Measurements from ENCODE around the gene ZNF560. TPM values are rescaled to one million over a fixed set of nuclear protein-coding genes. Genes with fewer than 3 reads are reported as not detected.

The ZNF560 gene
- 0.16 and 0.19 TPM in 2 replicates for total RNA-seq

DNA sequence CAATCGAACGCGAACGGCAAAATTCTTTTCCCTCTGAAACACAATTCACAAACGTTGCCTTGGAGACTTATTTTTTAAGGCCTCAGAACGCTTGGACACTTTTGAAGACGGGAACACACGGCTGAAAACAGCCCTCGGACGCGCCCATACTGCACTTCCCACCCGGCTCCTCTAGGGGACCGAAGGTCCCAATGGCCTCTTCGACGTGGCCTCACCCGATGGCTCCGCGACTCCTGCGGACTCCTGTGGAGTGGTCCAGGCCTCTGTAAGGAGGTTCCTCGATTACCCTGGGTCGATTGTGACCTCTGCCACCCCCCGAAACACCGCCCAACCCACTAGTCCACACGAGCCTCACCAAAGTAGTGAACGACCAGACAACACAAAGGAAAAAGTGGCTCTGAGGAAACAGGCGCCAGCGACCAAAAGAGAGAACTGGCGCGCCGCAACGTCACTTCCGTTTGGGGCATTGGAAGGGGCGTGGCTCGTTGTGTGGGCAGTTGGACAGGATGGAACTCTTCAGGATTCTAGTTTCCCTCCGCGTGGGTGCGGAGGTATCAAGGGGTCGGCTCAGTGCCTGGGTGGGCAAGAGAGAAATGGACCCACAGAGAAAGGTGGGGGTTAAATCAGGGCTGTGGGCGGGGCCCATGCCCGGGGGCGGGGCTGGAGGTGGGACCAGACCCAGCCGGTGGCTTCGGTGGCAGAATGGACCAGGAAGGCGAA is at the start of gene ZNF560:
Gene ZNF560 (minus strand): TSS at position 434 of the 720 bp plus-strand sequence. CDS start 23,303 bp downstream, outside the sequence.

DNA sequence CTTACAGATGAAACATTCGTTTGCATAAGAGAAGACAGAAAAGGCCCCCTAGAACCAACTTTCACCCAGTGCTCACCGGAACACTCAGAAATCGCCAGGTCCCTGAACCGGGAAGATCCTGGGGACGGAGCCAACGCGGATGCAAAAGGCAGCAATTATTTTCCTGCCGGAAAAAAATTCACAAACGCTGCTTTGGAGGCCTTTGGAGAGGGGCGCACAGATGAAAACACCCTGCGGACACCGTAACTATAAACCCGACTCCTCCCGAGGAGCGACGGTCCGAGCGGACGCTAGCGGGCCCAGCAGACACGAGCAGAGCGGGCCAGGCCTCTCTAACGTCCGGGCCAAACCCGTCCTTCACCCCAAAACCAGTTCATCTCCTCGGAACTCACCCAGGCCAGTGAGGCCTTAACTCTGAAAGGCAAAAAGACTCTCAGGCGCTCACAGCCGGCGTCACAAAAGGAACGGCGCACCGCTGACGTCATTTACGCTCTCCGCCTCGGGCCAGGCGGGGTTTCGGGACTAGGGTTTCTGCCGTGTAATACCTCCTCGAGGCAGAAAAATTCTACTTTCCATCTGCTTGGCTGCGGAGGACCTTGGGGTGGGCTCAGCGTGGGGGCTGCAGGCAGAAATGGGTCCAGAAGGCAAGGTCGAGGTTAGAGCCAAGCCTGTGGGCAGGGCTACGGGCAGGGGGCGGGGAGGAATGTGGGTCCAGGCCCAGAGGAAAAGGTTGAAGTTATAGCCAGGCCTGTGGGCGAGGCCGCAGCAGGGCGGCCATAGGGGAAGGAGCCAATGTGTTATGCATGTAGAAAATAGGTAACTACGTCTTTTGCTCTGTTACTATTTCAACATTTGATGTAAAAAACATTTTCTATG is 40.0 kb upstream of the ZNF560 start, which contains the start of gene ZNF426:
Gene ZNF426 (minus strand): TSS at position 463 of the 876 bp plus-strand sequence. CDS start 2,413 bp downstream, outside the sequence.

DNA sequence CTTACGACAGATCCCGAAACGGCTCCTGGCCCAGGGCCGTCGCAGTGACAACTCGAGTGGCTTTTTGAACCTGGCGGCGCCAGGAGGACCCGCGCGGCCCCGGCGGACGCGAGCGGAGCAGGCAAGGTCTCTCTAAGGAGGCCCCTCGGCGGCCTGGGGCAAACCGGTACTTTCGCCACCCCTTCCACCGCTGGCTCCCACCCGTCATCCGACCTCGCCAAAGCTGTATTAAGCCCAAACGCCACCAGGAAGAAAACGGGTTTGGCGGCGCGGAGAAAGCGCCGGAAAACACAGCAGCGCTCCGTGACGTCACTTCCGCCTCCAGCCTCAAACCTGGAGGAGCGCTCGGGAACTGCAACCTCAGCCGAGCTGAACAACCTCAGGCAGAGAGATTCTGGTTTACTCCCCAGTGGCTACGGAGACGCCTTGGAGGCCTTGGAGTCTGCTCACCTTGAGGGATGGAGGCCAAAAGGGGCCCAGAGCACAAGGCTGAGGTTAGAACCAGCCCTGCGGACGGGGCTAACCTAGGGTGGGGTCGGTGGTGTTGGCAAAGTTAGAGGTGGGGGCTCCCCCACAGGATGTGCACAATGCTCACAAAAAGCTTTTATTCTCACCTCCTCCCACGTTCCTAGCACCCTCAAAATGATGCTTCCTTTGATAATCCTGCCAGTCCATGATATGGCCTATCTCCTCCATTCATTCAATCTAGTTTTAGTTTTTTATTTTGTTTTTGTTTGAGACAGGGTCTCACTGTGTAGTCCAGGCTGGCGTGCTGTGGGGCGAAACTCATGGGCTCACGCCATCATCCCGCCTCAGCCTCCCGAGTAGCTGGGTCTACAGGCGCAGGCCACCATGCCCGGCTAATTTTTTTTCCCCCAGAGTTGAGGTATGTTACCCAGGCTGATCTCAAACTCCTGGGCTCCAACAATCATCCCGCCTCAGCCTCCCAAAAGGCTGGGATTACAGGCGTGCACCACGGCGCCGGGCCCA is 62.8 kb downstream of the ZNF560 start, which contains the start of gene ZNF266:
Gene ZNF266 (minus strand): TSS at position 295 of the 990 bp plus-strand sequence. CDS start 15,484 bp downstream, outside the sequence.

Other genes with a start within 250 kb of the ZNF560 start
- gene OR7E24, start 247.7 kb downstream of the ZNF560 start, total RNA-seq: not detected in 2 replicates
- gene ZNF699, start 188.8 kb downstream of the ZNF560 start, total RNA-seq: 10.9 and 19.1 TPM in 2 replicates
- 4.9 and 5.2 TPM in 2 replicates for gene ZNF559, start 174.4 kb downstream of the ZNF560 start, total RNA-seq
- 0.08 and 0.39 TPM in 2 replicates for gene ZNF177, start 135.6 kb downstream of the ZNF560 start, total RNA-seq
- gene ZNF266, start 63.0 kb downstream of the ZNF560 start, total RNA-seq: 7.1 and 8.8 TPM in 2 replicates
- 5.3 and 6.4 TPM in 2 replicates for gene ZNF426, start 40.0 kb upstream of the ZNF560 start, total RNA-seq
- gene ZNF121, start 85.9 kb upstream of the ZNF560 start, total RNA-seq: 20.7 and 22.9 TPM in 2 replicates
- 20.6 and 29.0 TPM in 2 replicates for gene ZNF561, start 122.6 kb upstream of the ZNF560 start, total RNA-seq
- gene ZNF562, start 176.5 kb upstream of the ZNF560 start, total RNA-seq: 18.8 and 19.1 TPM in 2 replicates